GM21367 (cell line): ENCODE results near the gene LRRC15.

Source experiments
- ATAC-seq: cut with Tn5 transposase; IDR thresholded peaks from one replicate; pipeline ENCODE4 v1.9.1; 2021; ENCODE audit not compliant: unreplicated experiment

Gene LRRC15

GRCh38 chr3:194386066-194386465 is 16.5 kb upstream of the LRRC15 start:
- no peak for ATAC-seq

- ATAC-seq: no peak
Measured at GRCh38 chr3:194384569-194385001, 15.0 kb upstream of the LRRC15 start.

- ATAC-seq: no peak
Measured at GRCh38 chr3:194384156-194384555, 14.6 kb upstream of the LRRC15 start.

GRCh38 chr3:194383276-194383940 is 13.9 kb upstream of the LRRC15 start:
- ATAC-seq: no peak

GRCh38 chr3:194382892-194383223 is 13.3 kb upstream of the LRRC15 start:
- ATAC-seq: no peak

GRCh38 chr3:194382196-194382891 is 12.8 kb upstream of the LRRC15 start:
- ATAC-seq: no peak

GRCh38 chr3:194381460-194381875 is 11.9 kb upstream of the LRRC15 start:
- ATAC-seq: no peak

- ATAC-seq: no peak
Measured at GRCh38 chr3:194380326-194380725, 10.8 kb upstream of the LRRC15 start.

GRCh38 chr3:194379651-194380050 is 10.1 kb upstream of the LRRC15 start:
- no peak for ATAC-seq

- ATAC-seq: no peak
Measured at GRCh38 chr3:194379231-194379630, 9.7 kb upstream of the LRRC15 start.

GRCh38 chr3:194377708-194378107 is 8.2 kb upstream of the LRRC15 start:
- no peak for ATAC-seq

- no peak for ATAC-seq
Measured at GRCh38 chr3:194376241-194376560, 6.7 kb upstream of the LRRC15 start.

- no peak for ATAC-seq
Measured at GRCh38 chr3:194375473-194376240, 6.1 kb upstream of the LRRC15 start.

- no peak for ATAC-seq
Measured at GRCh38 chr3:194374935-194375334, 5.4 kb upstream of the LRRC15 start.

GRCh38 chr3:194373899-194374298 is 4.4 kb upstream of the LRRC15 start:
- ATAC-seq: no peak

- no peak for ATAC-seq
Measured at GRCh38 chr3:194373028-194373427, 3.5 kb upstream of the LRRC15 start.

GRCh38 chr3:194370753-194371152 is 1.2 kb upstream of the LRRC15 start:
- ATAC-seq: no peak

GRCh38 chr3:194368918-194369317 is 625 bp downstream of the LRRC15 start:
- no peak for ATAC-seq

- no peak for ATAC-seq
Measured at GRCh38 chr3:194367992-194368841, 1.3 kb downstream of the LRRC15 start.

GRCh38 chr3:194365978-194366490 is 3.5 kb downstream of the LRRC15 start:
- no peak for ATAC-seq

GRCh38 chr3:194365526-194365925 is 4.0 kb downstream of the LRRC15 start:
- no peak for ATAC-seq
